Fibroblast of pulmonary artery (primary cell): ENCODE results near the gene PDXDC1.
"Not testable (repeated sequence)": the region's sequence is repeated elsewhere in the genome, so short reads cannot be mapped to it uniquely, and the experiment has no call there.

Source experiments
- DNase-seq: peaks from one replicate; pipeline ENCODE4 v3.0.0-alpha.2; 2010; ENCODE audit warnings: low read depth
- H3K4me3 ChIP-seq: replicated peaks from 2 replicates; pipeline ENCODE4 v1.5.1; 2011; ENCODE audit warnings: low read depth, mild to moderate bottlenecking, control low read depth, low read length, moderate library complexity
- TF ChIP-seq, protein P1 (sequence below): IDR thresholded peaks from 2 replicates; pipeline ENCODE4 v1.5.1; 2011; ENCODE audit warnings: mild to moderate bottlenecking, control low read depth, low read length, inconsistent platforms; ENCODE audit errors: missing control alignments

The PDXDC1 gene, protein sequence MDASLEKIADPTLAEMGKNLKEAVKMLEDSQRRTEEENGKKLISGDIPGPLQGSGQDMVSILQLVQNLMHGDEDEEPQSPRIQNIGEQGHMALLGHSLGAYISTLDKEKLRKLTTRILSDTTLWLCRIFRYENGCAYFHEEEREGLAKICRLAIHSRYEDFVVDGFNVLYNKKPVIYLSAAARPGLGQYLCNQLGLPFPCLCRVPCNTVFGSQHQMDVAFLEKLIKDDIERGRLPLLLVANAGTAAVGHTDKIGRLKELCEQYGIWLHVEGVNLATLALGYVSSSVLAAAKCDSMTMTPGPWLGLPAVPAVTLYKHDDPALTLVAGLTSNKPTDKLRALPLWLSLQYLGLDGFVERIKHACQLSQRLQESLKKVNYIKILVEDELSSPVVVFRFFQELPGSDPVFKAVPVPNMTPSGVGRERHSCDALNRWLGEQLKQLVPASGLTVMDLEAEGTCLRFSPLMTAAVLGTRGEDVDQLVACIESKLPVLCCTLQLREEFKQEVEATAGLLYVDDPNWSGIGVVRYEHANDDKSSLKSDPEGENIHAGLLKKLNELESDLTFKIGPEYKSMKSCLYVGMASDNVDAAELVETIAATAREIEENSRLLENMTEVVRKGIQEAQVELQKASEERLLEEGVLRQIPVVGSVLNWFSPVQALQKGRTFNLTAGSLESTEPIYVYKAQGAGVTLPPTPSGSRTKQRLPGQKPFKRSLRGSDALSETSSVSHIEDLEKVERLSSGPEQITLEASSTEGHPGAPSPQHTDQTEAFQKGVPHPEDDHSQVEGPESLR

DNA sequence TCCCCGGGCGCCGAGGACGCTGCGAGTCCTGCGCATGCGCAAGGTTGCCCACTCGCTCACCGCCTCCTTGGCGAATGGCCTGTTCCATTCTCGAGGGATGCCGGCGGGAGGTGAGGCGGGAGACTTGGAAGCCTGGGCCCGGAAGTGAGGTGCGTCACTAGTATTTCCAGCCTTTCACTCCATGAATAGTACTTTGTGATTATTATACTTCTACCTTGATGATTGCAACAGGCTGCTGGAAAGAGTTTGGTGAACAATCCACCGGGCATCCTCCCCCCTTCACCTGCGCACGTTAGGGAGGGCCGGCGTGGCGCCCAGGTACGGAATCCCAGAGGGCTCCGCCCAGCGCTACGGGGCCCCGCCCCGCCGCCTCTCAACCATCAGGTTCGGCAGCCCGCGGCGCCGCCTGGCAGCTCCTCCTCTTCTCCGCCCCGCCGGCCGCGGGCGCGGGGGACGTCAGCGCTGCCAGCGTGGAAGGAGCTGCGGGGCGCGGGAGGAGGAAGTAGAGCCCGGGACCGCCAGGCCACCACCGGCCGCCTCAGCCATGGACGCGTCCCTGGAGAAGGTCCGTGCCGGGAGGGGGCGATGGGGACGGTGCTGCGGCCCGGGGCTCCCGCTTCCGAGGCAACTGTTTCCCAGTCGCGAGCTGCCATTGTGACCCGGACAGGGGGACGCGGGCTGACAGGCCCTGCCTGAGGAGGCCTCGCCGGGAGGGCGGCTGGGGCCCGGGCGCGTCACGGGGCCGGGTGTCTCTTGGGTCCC lies at the start of gene PDXDC1:
TSS of gene PDXDC1 (plus strand) at position 371 of the 762 bp plus-strand sequence. CDS start at position 545, 174 bp downstream.
- peak; percentile 78 for DNase-seq
- H3K4me3 ChIP-seq = peak within 1 kb of the TSS; percentile 74

DNA sequence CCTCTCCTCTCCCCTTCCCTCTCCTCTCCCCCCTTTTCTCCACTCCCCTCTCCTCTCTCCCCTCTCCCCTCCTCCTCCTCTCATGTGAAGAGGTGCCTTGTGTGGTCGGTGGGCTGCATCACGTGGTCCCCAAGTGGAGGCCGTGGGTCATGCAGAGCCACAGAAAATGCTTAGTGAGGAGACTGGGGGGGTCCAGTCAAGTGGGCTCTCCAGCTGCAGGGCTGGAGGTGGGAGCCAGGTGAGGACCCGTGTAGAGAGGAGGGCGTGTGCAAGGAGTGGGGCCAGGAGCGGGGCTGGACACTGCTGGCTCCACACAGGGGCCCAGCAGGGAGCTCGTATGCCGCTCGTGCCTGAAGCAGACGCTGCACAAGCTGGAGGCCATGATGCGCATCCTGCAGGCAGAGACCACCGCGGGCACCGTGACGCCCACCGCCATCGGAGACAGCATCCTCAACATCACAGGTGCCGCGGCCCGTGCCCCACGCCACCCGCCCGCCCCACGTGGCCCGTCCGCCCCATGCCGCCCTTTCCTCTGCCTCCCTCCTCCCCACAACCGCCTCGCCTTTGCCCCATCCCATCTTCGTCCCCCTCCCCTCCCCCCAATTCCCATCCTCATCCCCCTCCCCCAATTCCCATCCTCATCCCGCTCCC lies 46.6 kb upstream of the PDXDC1 start:
- not testable (repeated sequence) for H3K4me3 ChIP-seq, DNase-seq

DNA sequence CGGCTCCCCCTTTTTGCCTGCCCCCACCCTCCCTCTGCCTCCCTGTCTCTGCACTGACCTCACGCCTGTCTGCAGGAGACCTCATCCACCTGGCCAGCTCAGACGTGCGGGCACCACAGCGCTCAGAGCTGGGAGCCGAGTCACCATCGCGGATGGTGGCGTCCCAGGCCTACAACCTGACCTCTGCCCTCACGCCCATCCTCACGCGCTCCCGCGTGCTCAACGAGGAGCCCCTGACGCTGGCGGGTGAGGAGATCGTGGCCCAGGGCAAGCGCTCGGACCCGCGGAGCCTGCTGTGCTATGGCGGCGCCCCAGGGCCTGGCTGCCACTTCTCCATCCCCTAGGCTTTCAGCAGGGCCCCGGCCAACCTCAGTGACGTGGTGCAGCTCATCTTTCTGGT lies 45.6 kb upstream of the PDXDC1 start:
- not testable (repeated sequence) for H3K4me3 ChIP-seq, DNase-seq

DNA sequence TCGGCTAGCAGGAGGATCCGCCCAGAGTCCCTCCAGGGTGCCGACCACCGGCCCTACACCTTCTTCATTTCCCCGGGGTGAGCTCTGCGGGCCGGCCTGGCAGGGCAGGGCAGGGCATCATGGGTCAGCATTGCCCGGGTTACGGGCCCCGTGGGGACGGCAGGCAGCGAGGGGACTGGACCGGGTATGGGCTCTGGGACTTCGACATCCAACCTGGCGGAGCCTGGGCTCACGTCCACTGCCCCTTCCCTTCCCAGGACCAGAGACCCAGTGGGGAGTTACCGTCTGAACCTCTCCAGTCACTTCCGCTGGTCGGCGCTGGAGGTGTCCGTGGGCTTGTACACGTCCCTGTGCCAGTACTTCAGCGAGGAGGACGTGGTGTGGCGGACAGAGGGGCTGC lies 44.6 kb upstream of the PDXDC1 start:
- DNase-seq, H3K4me3 ChIP-seq: not testable (repeated sequence)

DNA sequence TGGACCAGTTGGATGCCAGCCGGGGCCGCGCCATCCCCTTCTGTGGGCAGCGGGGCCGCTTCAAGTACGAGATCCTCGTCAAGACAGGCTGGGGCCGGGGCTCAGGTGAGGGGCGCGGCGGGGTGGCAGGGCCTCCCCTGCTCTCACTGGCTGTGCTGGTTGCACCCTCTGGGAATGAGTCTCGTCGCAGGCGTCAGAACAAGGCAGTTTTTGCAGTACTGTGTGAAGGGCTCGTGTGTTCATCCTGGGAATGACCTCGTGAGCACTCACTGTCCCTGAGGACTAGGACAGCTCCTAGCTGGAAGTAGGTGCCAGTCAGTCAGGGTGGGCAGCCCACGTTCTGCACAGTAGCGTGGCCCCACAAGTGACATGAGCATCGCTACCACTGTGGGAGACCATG lies 43.9 kb upstream of the PDXDC1 start:
- H3K4me3 ChIP-seq, DNase-seq: not testable (repeated sequence)

DNA sequence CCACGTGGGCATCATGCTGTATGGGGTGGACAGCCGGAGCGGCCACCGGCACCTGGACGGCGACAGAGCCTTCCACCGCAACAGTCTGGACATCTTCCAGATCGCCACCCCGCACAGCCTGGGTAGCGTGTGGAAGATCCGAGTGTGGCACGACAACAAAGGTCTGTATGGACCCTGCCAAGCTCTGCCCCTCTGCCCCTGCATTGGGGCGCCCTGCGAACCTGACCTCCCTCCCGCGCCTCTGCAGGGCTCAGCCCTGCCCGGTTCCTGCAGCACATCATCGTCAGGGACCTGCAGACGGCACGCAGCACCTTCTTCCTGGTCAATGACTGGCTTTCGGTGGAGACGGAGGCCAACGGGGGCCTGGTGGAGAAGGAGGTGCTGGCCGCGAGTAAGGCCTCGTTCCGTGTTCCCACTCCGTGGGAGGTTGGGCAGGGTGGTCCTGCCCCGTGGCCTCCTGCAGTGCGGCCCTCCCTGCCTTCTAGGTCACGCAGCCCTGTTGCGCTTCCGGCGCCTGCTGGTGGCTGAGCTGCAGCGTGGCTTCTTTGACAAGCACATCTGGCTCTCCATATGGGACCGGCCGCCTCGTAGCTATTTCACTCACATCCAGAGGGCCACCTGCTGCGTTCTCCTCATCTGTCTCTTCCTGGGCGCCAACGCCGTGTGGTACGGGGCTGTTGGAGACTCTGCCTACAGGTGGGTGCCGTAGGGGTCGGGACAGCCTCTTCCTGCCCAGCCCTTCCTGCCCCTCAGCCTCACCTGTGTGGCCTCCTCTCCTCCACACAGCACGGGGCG lies 42.0 kb upstream of the PDXDC1 start:
- not testable (repeated sequence) for H3K4me3 ChIP-seq, DNase-seq

DNA sequence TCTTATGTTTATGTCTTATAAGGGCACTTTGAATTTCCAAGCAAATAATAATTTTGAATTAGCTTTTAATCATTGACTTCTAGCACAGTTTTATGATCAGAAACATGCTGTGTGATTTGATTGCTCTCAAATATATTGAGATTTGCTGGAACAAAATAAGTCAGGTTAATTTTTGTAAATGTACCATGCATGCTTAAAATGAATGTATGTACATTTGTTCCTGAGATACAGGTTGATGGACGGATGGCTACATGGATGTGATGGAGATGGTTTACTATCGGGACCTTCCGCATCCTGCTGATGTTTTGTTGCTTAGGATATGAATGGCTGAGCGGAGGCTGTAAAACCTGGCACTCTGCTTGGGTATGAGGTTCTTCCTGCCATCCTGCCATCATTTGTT lies 37.7 kb upstream of the PDXDC1 start, which contains the start of gene NPIPA1:
TSS of gene NPIPA1 (plus strand) at position 301 of the 400 bp plus-strand sequence. CDS start at position 301, 0 bp downstream.
- H3K4me3 ChIP-seq, DNase-seq: not testable (repeated sequence)

DNA sequence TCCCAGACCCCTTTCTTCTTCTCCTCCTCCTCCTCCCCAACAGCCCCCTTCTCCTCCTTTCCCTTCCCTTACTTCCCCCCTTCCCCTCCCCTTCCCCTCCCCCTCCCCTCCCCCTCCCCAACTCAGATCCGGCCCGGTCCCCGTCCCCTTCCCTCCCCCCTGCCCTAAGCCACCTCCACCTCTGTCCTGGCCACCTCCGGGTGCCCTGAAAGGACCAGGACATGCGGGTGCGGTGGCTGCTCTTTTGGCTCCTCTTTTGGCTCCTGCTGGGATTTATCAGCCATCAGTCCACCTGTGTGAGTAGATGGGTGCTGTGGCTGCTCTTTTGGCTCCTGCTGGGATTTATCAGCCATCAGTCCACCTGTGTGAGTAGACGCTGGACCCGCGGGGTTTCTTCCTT lies 36.8 kb upstream of the PDXDC1 start:
- DNase-seq, H3K4me3 ChIP-seq: not testable (repeated sequence)

DNA sequence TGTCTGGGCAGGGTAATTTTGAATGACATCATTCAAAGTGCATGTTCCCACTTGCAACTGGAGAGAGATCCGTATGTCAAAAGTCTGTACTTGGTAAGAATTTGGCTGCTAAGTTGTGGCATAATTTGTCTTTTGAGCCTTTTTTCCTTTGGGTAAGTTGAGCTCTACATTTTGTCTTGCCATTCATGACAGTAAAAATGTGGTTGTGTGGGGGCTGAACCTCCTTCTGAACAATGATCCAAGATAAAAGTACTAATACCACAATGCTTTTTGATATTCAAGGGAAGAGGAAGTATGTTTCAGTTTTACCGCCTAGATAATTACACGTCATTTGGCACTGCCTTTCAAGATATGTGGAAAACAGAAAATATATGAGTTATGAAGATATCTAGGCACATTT lies 32.1 kb upstream of the PDXDC1 start:
- not testable (repeated sequence) for DNase-seq, H3K4me3 ChIP-seq

DNA sequence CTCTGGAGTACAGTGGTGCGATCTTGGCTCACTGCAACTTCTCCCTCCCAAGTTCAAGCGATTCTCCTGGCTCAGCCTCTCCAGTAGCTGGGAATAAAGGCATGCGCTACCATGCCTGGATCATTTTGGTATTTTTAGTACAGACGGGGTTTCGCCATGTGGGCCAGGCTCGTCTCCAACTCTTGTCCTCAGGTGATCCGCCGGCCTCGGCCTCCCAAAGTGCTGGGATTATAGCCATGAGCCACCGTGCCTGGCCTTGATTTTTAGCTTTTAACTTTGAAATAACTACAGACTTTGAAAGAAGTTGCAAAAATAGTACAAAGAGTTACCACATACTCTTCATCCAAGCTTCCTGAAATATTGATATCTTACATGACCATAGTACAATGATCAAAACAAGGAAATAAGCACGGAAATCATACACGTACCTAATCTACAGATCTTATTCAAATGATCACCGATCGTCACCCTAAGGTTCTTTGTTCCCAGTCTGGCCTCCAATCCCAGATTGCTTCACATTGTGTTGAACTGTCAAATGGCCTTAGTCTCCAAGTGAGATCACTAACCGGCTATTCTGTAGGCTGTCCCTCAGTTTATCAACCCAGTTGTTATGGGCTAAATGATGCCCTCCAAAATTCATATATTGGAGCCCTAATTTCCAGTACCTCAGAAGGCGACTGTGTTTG lies 19.1 kb upstream of the PDXDC1 start:
- H3K4me3 ChIP-seq = no peak overlapping the region
- DNase-seq = no peak
- TF ChIP-seq, protein P1, sequence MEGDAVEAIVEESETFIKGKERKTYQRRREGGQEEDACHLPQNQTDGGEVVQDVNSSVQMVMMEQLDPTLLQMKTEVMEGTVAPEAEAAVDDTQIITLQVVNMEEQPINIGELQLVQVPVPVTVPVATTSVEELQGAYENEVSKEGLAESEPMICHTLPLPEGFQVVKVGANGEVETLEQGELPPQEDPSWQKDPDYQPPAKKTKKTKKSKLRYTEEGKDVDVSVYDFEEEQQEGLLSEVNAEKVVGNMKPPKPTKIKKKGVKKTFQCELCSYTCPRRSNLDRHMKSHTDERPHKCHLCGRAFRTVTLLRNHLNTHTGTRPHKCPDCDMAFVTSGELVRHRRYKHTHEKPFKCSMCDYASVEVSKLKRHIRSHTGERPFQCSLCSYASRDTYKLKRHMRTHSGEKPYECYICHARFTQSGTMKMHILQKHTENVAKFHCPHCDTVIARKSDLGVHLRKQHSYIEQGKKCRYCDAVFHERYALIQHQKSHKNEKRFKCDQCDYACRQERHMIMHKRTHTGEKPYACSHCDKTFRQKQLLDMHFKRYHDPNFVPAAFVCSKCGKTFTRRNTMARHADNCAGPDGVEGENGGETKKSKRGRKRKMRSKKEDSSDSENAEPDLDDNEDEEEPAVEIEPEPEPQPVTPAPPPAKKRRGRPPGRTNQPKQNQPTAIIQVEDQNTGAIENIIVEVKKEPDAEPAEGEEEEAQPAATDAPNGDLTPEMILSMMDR = no peak
